Endothelial cell of umbilical vein (primary cell): ENCODE results near the gene BIRC2. TPM values are rescaled to one million over a fixed set of nuclear protein-coding genes. Genes with fewer than 3 reads are reported as not detected.

Experiments used
- BruUV-seq: library from RNA; stranded (reverse); fragments of 400-500 nt; replicated peaks from 2 replicates; lab custom pipeline; 2021; lab: Mats Ljungman, UMichigan
- CTCF ChIA-PET: fragments of 300-600, 350-600 bp; sonication (Branson Sonifier 250); formaldehyde crosslinking; loops from one replicate; lab custom pipeline; 2021; ENCODE audit warnings: antibody characterized with exemption, inconsistent platforms; lab: Charles Lee
- POLR2A ChIA-PET: fragments of 300-600, 350-600 bp; sonication (Branson Sonifier 250); formaldehyde crosslinking; loops from one replicate; lab custom pipeline; 2021; ENCODE audit warnings: antibody characterized with exemption, inconsistent platforms; lab: Charles Lee
- DNase-seq: peaks from one replicate; pipeline ENCODE4 v3.0.0-alpha.2; 2011; ENCODE audit warnings: low read depth, low spot score
- FAIRE-seq: peaks from 2 replicates; lab custom pipeline; 2011; peaks lifted over from hg19 to GRCh38; lab: Jason Lieb, UNC
- H2AFZ ChIP-seq: 2 replicates; pipeline ENCODE4 v1.6.0; 2012; ENCODE audit warnings: low read depth, low read length, control low read depth, inconsistent platforms
- H3K27ac ChIP-seq: 2 replicates; pipeline ENCODE4 v1.5.1; 2011; ENCODE audit warnings: low read depth, mild to moderate bottlenecking, control low read depth, low read length, moderate library complexity; ENCODE audit not compliant: insufficient read depth
- H3K27me3 ChIP-seq, 2 experiments: 2 replicates each; pipeline versions ENCODE4 v1.6.0 to v1.6.1; 2011; ENCODE audit warnings: low read length in 2 of 2, mixed read lengths in 1 of 2; ENCODE audit not compliant: control insufficient read depth in 2 of 2, insufficient read depth in 2 of 2
- H3K36me3 ChIP-seq, 2 experiments: 2 replicates in 1 of 2; 3 replicates in 1 of 2; pipeline ENCODE4 v1.5.1; 2011; ENCODE audit warnings: low read length in 2 of 2, mild to moderate bottlenecking in 1 of 2, moderate library complexity in 1 of 2; ENCODE audit not compliant: control insufficient read depth in 2 of 2, insufficient read depth in 2 of 2; ENCODE audit errors: extremely low read depth in 1 of 2
- H3K4me1 ChIP-seq: 3 replicates; pipeline ENCODE4 v1.5.1; 2011; ENCODE audit warnings: mild to moderate bottlenecking, low read length; ENCODE audit not compliant: control insufficient read depth, insufficient read depth; ENCODE audit errors: extremely low read depth
- H3K4me2 ChIP-seq: 2 replicates; pipeline ENCODE4 v1.6.1; 2011; ENCODE audit warnings: low read length, control low read depth, mixed read lengths; ENCODE audit not compliant: insufficient read depth
- H3K4me3 ChIP-seq, 3 experiments: fragments of 200-600 bp in 1 of 3; sonication (generic), shearing (Covaris generic) in 1 of 3; replicated peaks in 1 of 3; 2 replicates each; pipeline ENCODE4 v1.5.1; 2011 to 2016; ENCODE audit warnings: control low read depth in 3 of 3, low read length in 3 of 3, mild to moderate bottlenecking in 2 of 3, inconsistent platforms in 1 of 3, low read depth in 1 of 3, moderate library complexity in 1 of 3; ENCODE audit not compliant: insufficient read depth in 1 of 3
- H3K79me2 ChIP-seq: 2 replicates; pipeline ENCODE4 v1.6.0; 2012; ENCODE audit warnings: low read length, inconsistent platforms; ENCODE audit not compliant: control insufficient read depth, insufficient read depth
- H3K9ac ChIP-seq: replicated peaks from 2 replicates; pipeline ENCODE3; 2011; ENCODE audit warnings: low read length, control low read depth; ENCODE audit not compliant: insufficient read depth; ENCODE audit errors: extremely low read depth
- H3K9me1 ChIP-seq: replicated peaks from 3 replicates; pipeline ENCODE4 v1.6.0; 2011; ENCODE audit warnings: mild to moderate bottlenecking, low read length; ENCODE audit not compliant: control insufficient read depth, insufficient read depth; ENCODE audit errors: extremely low read depth
- H3K9me3 ChIP-seq: replicated peaks from 2 replicates; pipeline ENCODE4 v1.5.1; 2012; ENCODE audit warnings: low read length, inconsistent platforms; ENCODE audit not compliant: control insufficient read depth, insufficient read depth
- H4K20me1 ChIP-seq: replicated peaks from 2 replicates; pipeline ENCODE3; 2011; ENCODE audit warnings: mild to moderate bottlenecking, low read length; ENCODE audit not compliant: control insufficient read depth, insufficient read depth; ENCODE audit errors: extremely low read depth
- CTCF ChIP-seq, 2 donors: IDR thresholded peaks; 1 replicate in 1 of 2; 2 replicates in 1 of 2; pipeline ENCODE4 v1.5.1; 2011; ENCODE audit warnings: low read length in 2 of 2, mild to moderate bottlenecking in 2 of 2, moderate library complexity in 2 of 2, control low read depth in 1 of 2, inconsistent platforms in 1 of 2, low read depth in 1 of 2; ENCODE audit not compliant: insufficient read depth in 1 of 2; ENCODE audit errors: extremely low read depth in 1 of 2
- EZH2 ChIP-seq: IDR thresholded peaks from 2 replicates; pipeline ENCODE4 v1.6.1; 2012; ENCODE audit warnings: borderline replicate concordance, low read depth, mild to moderate bottlenecking, moderate library complexity, low read length, inconsistent platforms; ENCODE audit not compliant: severe bottlenecking
- FOS ChIP-seq: IDR thresholded peaks from 2 replicates; pipeline ENCODE4 v1.6.1; 2011; ENCODE audit warnings: mild to moderate bottlenecking, low read length, moderate library complexity, borderline replicate concordance; ENCODE audit not compliant: insufficient read depth
- GATA2 ChIP-seq: IDR thresholded peaks from 2 replicates; pipeline ENCODE4 v1.7.0; 2011; ENCODE audit warnings: low read depth, mild to moderate bottlenecking, moderate library complexity, mixed read lengths, low read length; ENCODE audit not compliant: insufficient read length, insufficient read depth
- JUN ChIP-seq: IDR thresholded peaks from 2 replicates; pipeline ENCODE4 v1.6.1; 2011; ENCODE audit warnings: borderline replicate concordance, low read depth; ENCODE audit not compliant: insufficient read length, insufficient read depth
- MAX ChIP-seq: IDR thresholded peaks from 2 replicates; pipeline ENCODE4 v1.6.1; 2011; ENCODE audit not compliant: insufficient read depth, insufficient read length
- MYC ChIP-seq: IDR thresholded peaks from one replicate; pipeline ENCODE4 v1.6.1; 2011; ENCODE audit warnings: mild to moderate bottlenecking, low read depth, low read length
- POLR2A ChIP-seq: IDR thresholded peaks from 2 replicates; pipeline ENCODE4 v1.6.1; 2012; ENCODE audit warnings: low read depth, mild to moderate bottlenecking, control low read depth, low read length
- POLR2AphosphoS5 ChIP-seq: IDR thresholded peaks from 2 replicates; pipeline ENCODE4 v1.6.1; 2012; ENCODE audit warnings: low read depth, mild to moderate bottlenecking, control low read depth, low read length, moderate library complexity; ENCODE audit not compliant: insufficient read depth
- dilution Hi-C: fragments of 300-500 bp; cut with MboI; formaldehyde crosslinking; loops from one replicate; pipeline ENCODE4 v1.15.0; 2019; ENCODE audit warnings: low sequenced_read_pairs; ENCODE audit not compliant: extremely low pct_ligation_motif_present
- intact Hi-C: fragments of 100-400 bp; cut with micrococcal nuclease; formaldehyde crosslinking; loops from one replicate; pipeline ENCODE4 v1.10.0; 2022
- polyA plus RNA-seq, 4 experiments: library from polyadenylated mRNA; depleted of rRNA in 3 of 4; stranded (reverse) in 3 of 4; unstranded in 1 of 4; fragments of >200 nt; gene quantifications; 2 replicates each; pipeline versions ENCODE4 v1.2.1 to v1.2.3, GENCODE V29; 2011 to 2012; ENCODE audit warnings: missing spikeins in 1 of 4
- total RNA-seq: library from RNA; stranded (reverse); gene quantifications from 2 replicates; pipeline ENCODE4 v1.2.3, GENCODE V29; 2021

Gene BIRC2
- total and polyA plus RNA-seq, 2 donors (not counting 3 experiments of a cell fraction or from before 2014, with no cell fraction given): 42.8 to 47.3 TPM

- Histone ChIP-seq H2AFZ (no peak overlapping the region), H3K79me2 (peaks cover 54% of the 10 kb centered on the region), H3K9me3 (no peaks in the 10 kb centered on the region), H3K27ac (no peak overlapping the region), H3K4me1 (no peaks in the 10 kb centered on the region), H3K4me3 (no peak overlapping the region), H3K4me2 (no peak overlapping the region), H3K36me3 (peaks cover 3 to 6% of the 10 kb centered on the region in 2 experiments), H4K20me1 (peaks cover 3% of the 10 kb centered on the region), H3K27me3 (no peaks in the 10 kb centered on the region), H3K9me1 (no peaks in the 10 kb centered on the region), H3K9ac (no peak overlapping the region)
- dilution Hi-C loops: no loop called here
- POLR2A ChIA-PET: no interaction called here
- CTCF ChIA-PET: interaction anchor here (1.4 to 1.9 kb wide), 3 partner anchors 12 to 261 kb away, joined by 4 to 6 read pairs (median 4); no protein-coding TSS in a partner anchor
- no TSS peak for BruUV-seq
- TF ChIP-seq JUN: no peak
- TF ChIP-seq FOS: no peak
- TF ChIP-seq GATA2: no peak
- no peak for TF ChIP-seq POLR2AphosphoS5
- no peak for TF ChIP-seq MYC
- no peak for TF ChIP-seq EZH2
- no peak for TF ChIP-seq CTCF (IDR thresholded peaks at IDR 0.05; ENCODE audit: extremely low read depth in 1 of 2, insufficient read depth in 1 of 2, low read depth in 1 of 2, low read length in 2 of 2)
- no peak for TF ChIP-seq MAX
- no peak for TF ChIP-seq POLR2A
- DNase-seq: no peak
- intact Hi-C loops: no loop called here
- no peak for FAIRE-seq
Observed at GRCh38 chr11:102405501-102405900, 58.5 kb downstream of the BIRC2 start.
